ENCODE results near the gene CTSL. TPM values are rescaled to one million over a fixed set of nuclear protein-coding genes. Genes with fewer than 3 reads are reported as not detected.

CTSL gene
- total and polyA plus RNA-seq, 2 donors (not counting 1 experiment from before 2014, with no cell fraction given) = 487 to 826 TPM

- no peak overlapping the region for H3K4me2 ChIP-seq (ENCODE audit: extremely low read depth, insufficient read depth, low read length)
- no peaks in the 10 kb centered on the region for H3K4me1 ChIP-seq (ENCODE audit: control insufficient read depth, extremely low read depth, insufficient read depth, low read length)
- H4K20me1 ChIP-seq (ENCODE audit: control insufficient read depth, extremely low read depth, insufficient read depth, low read length) = no peaks in the 10 kb centered on the region
- no peak for DNase-seq (ENCODE audit: low read depth in 2 of 2)
- H3K9me3 ChIP-seq (ENCODE audit: control insufficient read depth, insufficient read depth, low read depth, low read length) = no peaks in the 10 kb centered on the region
- H3K27ac ChIP-seq (ENCODE audit: insufficient read depth, low read length) = no peak overlapping the region
- H2AFZ ChIP-seq (ENCODE audit: low read length) = no peak overlapping the region
- TF ChIP-seq, protein P1, sequence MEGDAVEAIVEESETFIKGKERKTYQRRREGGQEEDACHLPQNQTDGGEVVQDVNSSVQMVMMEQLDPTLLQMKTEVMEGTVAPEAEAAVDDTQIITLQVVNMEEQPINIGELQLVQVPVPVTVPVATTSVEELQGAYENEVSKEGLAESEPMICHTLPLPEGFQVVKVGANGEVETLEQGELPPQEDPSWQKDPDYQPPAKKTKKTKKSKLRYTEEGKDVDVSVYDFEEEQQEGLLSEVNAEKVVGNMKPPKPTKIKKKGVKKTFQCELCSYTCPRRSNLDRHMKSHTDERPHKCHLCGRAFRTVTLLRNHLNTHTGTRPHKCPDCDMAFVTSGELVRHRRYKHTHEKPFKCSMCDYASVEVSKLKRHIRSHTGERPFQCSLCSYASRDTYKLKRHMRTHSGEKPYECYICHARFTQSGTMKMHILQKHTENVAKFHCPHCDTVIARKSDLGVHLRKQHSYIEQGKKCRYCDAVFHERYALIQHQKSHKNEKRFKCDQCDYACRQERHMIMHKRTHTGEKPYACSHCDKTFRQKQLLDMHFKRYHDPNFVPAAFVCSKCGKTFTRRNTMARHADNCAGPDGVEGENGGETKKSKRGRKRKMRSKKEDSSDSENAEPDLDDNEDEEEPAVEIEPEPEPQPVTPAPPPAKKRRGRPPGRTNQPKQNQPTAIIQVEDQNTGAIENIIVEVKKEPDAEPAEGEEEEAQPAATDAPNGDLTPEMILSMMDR (conservative IDR thresholded peaks at IDR 0.05 in 1 of 2, IDR thresholded peaks at IDR 0.05 in 1 of 2; ENCODE audit: low read depth in 1 of 2, low read length in 2 of 2) = no peak
- no peak overlapping the region for H3K9ac ChIP-seq (ENCODE audit: insufficient read depth, low read length)
- H3K4me3 ChIP-seq (replicated peaks in 1 of 4; ENCODE audit: control extremely low read depth in 1 of 4, insufficient read depth in 1 of 4, low read depth in 3 of 4, low read length in 4 of 4) = no peak overlapping the region
- no peaks in the 10 kb centered on the region for H3K79me2 ChIP-seq (ENCODE audit: control insufficient read depth, insufficient read depth, low read length)
- H3K36me3 ChIP-seq (ENCODE audit: control insufficient read depth, insufficient read depth, low read length) = no peaks in the 10 kb centered on the region
- H3K27me3 ChIP-seq (ENCODE audit: control insufficient read depth, insufficient read depth, low read length) = no peaks in the 10 kb centered on the region
Observed at GRCh38 chr9:87695523-87695922, 30.4 kb upstream of the CTSL start.

GRCh38 chr9:87696641-87697040 is 29.3 kb upstream of the CTSL start:
- TF ChIP-seq, protein P1 (conservative IDR thresholded peaks at IDR 0.05 in 1 of 2, IDR thresholded peaks at IDR 0.05 in 1 of 2; ENCODE audit: low read depth in 1 of 2, low read length in 2 of 2) = no peak
- Histone ChIP-seq H3K9me3 (ENCODE audit: control insufficient read depth, insufficient read depth, low read depth, low read length) (no peaks in the 10 kb centered on the region), H3K36me3 (ENCODE audit: control insufficient read depth, insufficient read depth, low read length) (no peaks in the 10 kb centered on the region), H3K27me3 (ENCODE audit: control insufficient read depth, insufficient read depth, low read length) (no peaks in the 10 kb centered on the region), H3K4me2 (ENCODE audit: extremely low read depth, insufficient read depth, low read length) (no peak overlapping the region), H3K9ac (ENCODE audit: insufficient read depth, low read length) (no peak overlapping the region), H4K20me1 (ENCODE audit: control insufficient read depth, extremely low read depth, insufficient read depth, low read length) (no peaks in the 10 kb centered on the region), H3K27ac (ENCODE audit: insufficient read depth, low read length) (no peak overlapping the region), H3K4me3 (replicated peaks in 1 of 4; ENCODE audit: control extremely low read depth in 1 of 4, insufficient read depth in 1 of 4, low read depth in 3 of 4, low read length in 4 of 4) (no peak overlapping the region), H3K4me1 (ENCODE audit: control insufficient read depth, extremely low read depth, insufficient read depth, low read length) (no peaks in the 10 kb centered on the region), H2AFZ (ENCODE audit: low read length) (no peak overlapping the region), H3K79me2 (ENCODE audit: control insufficient read depth, insufficient read depth, low read length) (no peaks in the 10 kb centered on the region)
- DNase-seq (ENCODE audit: low read depth in 2 of 2) = no peak

DNA sequence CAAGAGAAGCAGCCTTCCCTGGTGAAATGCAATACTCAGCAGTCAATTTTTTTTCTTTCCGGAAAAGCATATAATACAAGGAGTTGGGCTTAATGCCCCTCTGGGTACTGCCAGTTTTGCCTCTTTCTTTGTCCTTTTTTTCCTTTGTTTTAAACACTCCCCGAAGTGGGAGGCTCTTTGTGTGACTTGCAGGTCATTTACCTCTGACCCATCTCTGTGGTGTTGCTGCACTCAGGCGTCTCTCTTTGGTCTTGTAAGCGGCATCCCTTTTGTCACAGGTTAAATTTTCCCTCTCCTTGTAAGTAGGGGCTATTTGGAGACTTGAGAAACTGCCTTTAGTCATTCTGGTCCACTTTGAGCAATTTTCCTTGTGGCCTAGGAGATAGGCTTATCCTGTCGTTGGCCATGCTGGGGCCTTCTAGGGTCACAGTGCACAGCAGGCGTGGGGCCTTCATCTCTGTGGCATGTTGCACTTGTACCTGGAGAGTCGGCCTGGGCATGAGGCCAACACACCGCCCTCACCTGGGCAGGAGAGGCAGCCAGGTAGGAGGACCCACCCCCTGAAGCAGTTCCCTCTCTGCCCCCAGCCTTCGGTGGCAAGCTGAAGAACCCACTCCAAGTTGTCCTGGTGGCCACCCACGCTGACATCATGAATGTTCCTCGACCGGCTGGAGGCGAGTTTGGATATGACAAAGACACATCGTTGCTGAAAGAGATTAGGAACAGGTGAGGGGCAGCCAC is 27.7 kb upstream of the CTSL start:
- Histone ChIP-seq H3K36me3 (ENCODE audit: control insufficient read depth, insufficient read depth, low read length) (no peaks in the 10 kb centered on the region), H3K4me3 (replicated peaks in 1 of 4; ENCODE audit: control extremely low read depth in 1 of 4, insufficient read depth in 1 of 4, low read depth in 3 of 4, low read length in 4 of 4) (no peak overlapping the region), H3K4me1 (ENCODE audit: control insufficient read depth, extremely low read depth, insufficient read depth, low read length) (no peaks in the 10 kb centered on the region), H2AFZ (ENCODE audit: low read length) (no peak overlapping the region), H3K27ac (ENCODE audit: insufficient read depth, low read length) (no peak overlapping the region), H3K27me3 (ENCODE audit: control insufficient read depth, insufficient read depth, low read length) (no peaks in the 10 kb centered on the region), H3K9me3 (ENCODE audit: control insufficient read depth, insufficient read depth, low read depth, low read length) (no peaks in the 10 kb centered on the region), H3K4me2 (ENCODE audit: extremely low read depth, insufficient read depth, low read length) (no peak overlapping the region), H3K79me2 (ENCODE audit: control insufficient read depth, insufficient read depth, low read length) (no peaks in the 10 kb centered on the region), H4K20me1 (ENCODE audit: control insufficient read depth, extremely low read depth, insufficient read depth, low read length) (no peaks in the 10 kb centered on the region), H3K9ac (ENCODE audit: insufficient read depth, low read length) (no peak overlapping the region)
- TF ChIP-seq, protein P1 (conservative IDR thresholded peaks at IDR 0.05 in 1 of 2, IDR thresholded peaks at IDR 0.05 in 1 of 2; ENCODE audit: low read depth in 1 of 2, low read length in 2 of 2) = no peak
- TF ChIP-seq EZH2 (IDR thresholded peaks at IDR 0.05; ENCODE audit: low read length, missing control alignments) = no peak
- no peak for DNase-seq (ENCODE audit: low read depth in 2 of 2)

Measured in fibroblast of lung (primary cell).